Smooth muscle cell (in vitro differentiated cells): ENCODE measurements around the gene SMAD7. TPM values are rescaled to one million over a fixed set of nuclear protein-coding genes. Genes with fewer than 3 reads are reported as not detected.

Experiments used
- DNase-seq: peaks from one replicate; lab custom pipeline; 2025; ENCODE audit not compliant: unreplicated experiment; lab: John Stamatoyannopoulos, UW
- H2AFZ ChIP-seq: fragments of 200-600 bp; sonication (generic); 2 replicates; pipeline ENCODE4 v1.6.0; 2016; ENCODE audit warnings: antibody characterized with exemption, low read depth, mild to moderate bottlenecking
- H3F3A ChIP-seq: fragments of 200-600 bp; sonication (generic); 2 replicates; pipeline ENCODE4 v1.6.0; 2017; ENCODE audit warnings: antibody characterized with exemption, low read depth
- H3K27ac ChIP-seq: fragments of 200-600 bp; sonication (generic); 2 replicates; pipeline ENCODE4 v1.5.1; 2016; ENCODE audit warnings: low read depth, mild to moderate bottlenecking
- H3K27me3 ChIP-seq: fragments of 200-600 bp; sonication (generic); 2 replicates; pipeline ENCODE4 v1.6.1; 2016; ENCODE audit warnings: low read depth, mild to moderate bottlenecking
- H3K36me3 ChIP-seq: fragments of 200-600 bp; sonication (generic); 2 replicates; pipeline ENCODE4 v1.5.1; 2016; ENCODE audit warnings: low read depth
- H3K4me1 ChIP-seq: fragments of 200-600 bp; sonication (generic); 2 replicates; pipeline ENCODE4 v1.5.1; 2016; ENCODE audit warnings: low read depth
- H3K4me2 ChIP-seq: fragments of 200-600 bp; sonication (generic); 2 replicates; pipeline ENCODE4 v1.6.0; 2016; ENCODE audit warnings: mild to moderate bottlenecking
- H3K4me3 ChIP-seq: fragments of 200-600 bp; sonication (generic); 2 replicates; pipeline ENCODE4 v1.5.1; 2016; ENCODE audit warnings: mild to moderate bottlenecking
- H3K79me2 ChIP-seq: fragments of 200-600 bp; sonication (generic); 2 replicates; pipeline ENCODE4 v1.6.0; 2016; ENCODE audit warnings: low read depth, mild to moderate bottlenecking
- H3K9ac ChIP-seq: fragments of 200-600 bp; sonication (generic); 2 replicates; pipeline ENCODE4 v1.6.0; 2016; ENCODE audit warnings: low read depth
- H3K9me3 ChIP-seq: fragments of 200-600 bp; sonication (generic); replicated peaks from 2 replicates; pipeline ENCODE4 v1.5.1; 2016; ENCODE audit warnings: low read depth
- H4K20me1 ChIP-seq: fragments of 200-600 bp; sonication (generic); 2 replicates; pipeline ENCODE4 v1.6.0; 2016; ENCODE audit warnings: low read depth
- CTCF ChIP-seq: fragments of 200-600 bp; sonication (generic); IDR thresholded peaks from 2 replicates; pipeline ENCODE4 v1.5.1; 2017; ENCODE audit warnings: borderline replicate concordance, mild to moderate bottlenecking, antibody characterized with exemption; ENCODE audit not compliant: insufficient read depth, poor library complexity, severe bottlenecking
- WGBS: methylation state at CpG from one replicate; pipeline ENCODE4 v1.1.7; 2016; ENCODE audit warnings: low lambda C conversion rate; 5-methylcytosine and 5-hydroxymethylcytosine counted together
- polyA plus RNA-seq: library from polyadenylated mRNA; unstranded; fragments of >200 nt; fragmentation: Nextera tagmentation; extraction: Ambion mirVana; gene quantifications from 2 replicates; pipeline ENCODE4 v1.2.1, GENCODE V29; 2016
- total RNA-seq: library from RNA; depleted of rRNA; stranded (reverse); fragments of >200 nt; gene quantifications from 2 replicates; pipeline ENCODE4 v1.2.3, GENCODE V29; 2014

Gene SMAD7
- total and polyA plus RNA-seq, 2 experiments from 2014 or later = 114 to 134 TPM

- peak overlapping the region; percentile 48 for H3K4me2 ChIP-seq
- peak overlapping the region; percentile 100 for H3K27ac ChIP-seq
Measured at GRCh38 chr18:48877941-48878340, 72.8 kb downstream of the SMAD7 start.

GRCh38 chr18:48876590-48876989 lies 74.2 kb downstream of the SMAD7 start:
- H3K9ac ChIP-seq = peak overlapping the region; percentile 45
- DNase-seq = no peak
- H3K4me2 ChIP-seq = peak overlapping the region; percentile 48
- H3K27me3 ChIP-seq = no peaks in the 10 kb centered on the region
- no peak overlapping the region for H2AFZ ChIP-seq
- no peak overlapping the region for H3K4me3 ChIP-seq
- peaks cover 33% of the 10 kb centered on the region for H3F3A ChIP-seq
- peaks cover 23% of the 10 kb centered on the region for H3K4me1 ChIP-seq
- H4K20me1 ChIP-seq = no peaks in the 10 kb centered on the region
- H3K79me2 ChIP-seq = peaks cover 41% of the 10 kb centered on the region
- 92% methylated on average over 6 of the region's 6 CpGs for WGBS
- no peaks in the 10 kb centered on the region for H3K36me3 ChIP-seq
- TF ChIP-seq CTCF = no peak
- H3K27ac ChIP-seq = peak overlapping the region; percentile 100
- no peaks in the 10 kb centered on the region for H3K9me3 ChIP-seq

More at GRCh38 chr18:48877941-48878340, 72.8 kb downstream of the SMAD7 start:
- Histone ChIP-seq H3K4me3 (no peak overlapping the region), H3K36me3 (no peaks in the 10 kb centered on the region), H2AFZ (no peak overlapping the region), H3K79me2 (peaks cover 48% of the 10 kb centered on the region), H3K9ac (peak overlapping the region; percentile 56), H3F3A (peaks cover 44% of the 10 kb centered on the region), H3K4me1 (peaks cover 13% of the 10 kb centered on the region), H4K20me1 (no peaks in the 10 kb centered on the region), H3K9me3 (no peaks in the 10 kb centered on the region), H3K27me3 (no peaks in the 10 kb centered on the region)
- TF ChIP-seq CTCF = no peak
- no peak for DNase-seq
- 45% methylated on average over 3 of the region's 3 CpGs for WGBS

GRCh38 chr18:48875942-48876511 lies 74.7 kb downstream of the SMAD7 start:
- Histone ChIP-seq H3F3A (peaks cover 30% of the 10 kb centered on the region), H4K20me1 (no peaks in the 10 kb centered on the region), H3K4me1 (peaks cover 23% of the 10 kb centered on the region), H3K27ac (peak overlapping the region; percentile 100), H3K4me2 (peak overlapping the region; percentile 48), H3K9ac (peak overlapping the region; percentile 45), H3K9me3 (no peaks in the 10 kb centered on the region), H3K4me3 (no peak overlapping the region), H2AFZ (no peak overlapping the region), H3K36me3 (no peaks in the 10 kb centered on the region), H3K79me2 (peaks cover 41% of the 10 kb centered on the region), H3K27me3 (no peaks in the 10 kb centered on the region)
- WGBS = 38% methylated on average over 15 of the region's 15 CpGs
- DNase-seq = no peak
- TF ChIP-seq CTCF = peak; percentile 17

GRCh38 chr18:48875314-48875941 lies 75.3 kb downstream of the SMAD7 start:
- no peak for TF ChIP-seq CTCF
- Histone ChIP-seq H3K36me3 (no peaks in the 10 kb centered on the region), H3K4me1 (peaks cover 23% of the 10 kb centered on the region), H3F3A (peaks cover 30% of the 10 kb centered on the region), H3K9ac (peak overlapping the region; percentile 45), H4K20me1 (no peaks in the 10 kb centered on the region), H3K9me3 (no peaks in the 10 kb centered on the region), H3K79me2 (peaks cover 41% of the 10 kb centered on the region), H3K27ac (peak overlapping the region; percentile 100), H2AFZ (no peak overlapping the region), H3K4me3 (no peak overlapping the region), H3K4me2 (peak overlapping the region; percentile 77), H3K27me3 (no peaks in the 10 kb centered on the region)
- WGBS = 93% methylated on average over 18 of the region's 18 CpGs
- no peak for DNase-seq
